AG08396 (cell line): ENCODE results near the gene RPL23.
A peak's percentile ranks its signal among the peaks of the same experiment; 100 is the strongest.

Experiments used
- DNase-seq: peaks from one replicate; pipeline ENCODE4 v3.0.0; 2012; ENCODE audit warnings: low spot score, mixed read lengths

RPL23 gene

GRCh38 chr17:38798614-38799500 is 54.7 kb downstream of the RPL23 start:
- DNase-seq: peak; percentile 60
